Measurements from ENCODE around the gene CERS6.

The CERS6 gene

DNA sequence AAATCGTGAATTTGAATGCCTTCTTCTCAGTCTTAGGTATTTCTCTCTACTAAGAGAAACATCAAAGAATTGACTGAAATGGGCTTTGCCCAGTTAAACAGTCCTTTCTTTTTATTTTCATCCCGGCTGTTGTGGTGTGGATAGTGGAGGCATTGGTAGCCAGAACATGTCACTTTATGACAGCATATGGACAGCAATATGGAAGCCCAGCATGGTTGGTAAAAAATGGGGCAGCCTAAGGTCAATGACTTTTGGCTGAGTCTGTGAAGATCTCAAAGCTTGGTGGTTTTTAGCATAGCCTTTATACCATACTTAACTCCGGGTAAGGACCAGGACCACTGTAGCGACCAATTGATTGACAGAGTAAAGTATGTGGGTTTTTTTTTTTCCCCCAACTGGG lies 3.2 kb downstream of the CERS6 start:
- no peak overlapping the region for H3K9ac ChIP-seq (ENCODE audit: low read length)
- H3K27ac ChIP-seq (ENCODE audit: low read depth, low read length) = no peak overlapping the region
- H3K9me3 ChIP-seq (ENCODE audit: low read length) = no peaks in the 10 kb centered on the region
- H3K4me1 ChIP-seq (ENCODE audit: insufficient read depth, low read length) = peaks cover 4% of the 10 kb centered on the region
- no peak overlapping the region for H3K4me3 ChIP-seq (ENCODE audit: low read depth in 1 of 2, low read length in 2 of 2)
- H3K36me3 ChIP-seq (ENCODE audit: insufficient read depth, low read length) = no peaks in the 10 kb centered on the region
- H3K27me3 ChIP-seq (ENCODE audit: control insufficient read depth in 1 of 2, insufficient read depth in 2 of 2, low read length in 2 of 2) = no peaks in the 10 kb centered on the region

DNA sequence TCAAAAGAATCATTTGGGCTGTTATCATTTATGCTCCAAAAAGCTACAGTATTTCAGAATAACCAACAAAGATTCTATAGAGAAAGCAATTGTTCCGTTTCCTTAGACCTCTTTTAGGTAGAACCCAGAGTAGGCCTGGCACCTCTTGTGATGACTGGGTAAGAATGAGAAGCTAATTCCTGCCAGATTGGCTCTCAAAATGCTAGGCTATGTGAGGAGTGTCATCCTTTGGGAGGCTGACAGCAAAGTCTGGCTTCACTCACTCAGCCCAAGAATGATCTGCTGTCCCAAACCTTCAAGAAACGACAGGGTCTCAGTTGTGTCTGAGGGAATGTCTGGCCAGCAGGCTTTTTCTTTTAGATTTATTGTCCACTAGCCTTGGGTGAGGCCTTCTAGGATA lies 4.5 kb downstream of the CERS6 start:
- Histone ChIP-seq H3K4me3 (ENCODE audit: low read depth in 1 of 2, low read length in 2 of 2) (no peak overlapping the region), H3K27ac (ENCODE audit: low read depth, low read length) (no peak overlapping the region), H3K36me3 (ENCODE audit: insufficient read depth, low read length) (no peaks in the 10 kb centered on the region), H3K9ac (ENCODE audit: low read length) (no peak overlapping the region), H3K27me3 (ENCODE audit: control insufficient read depth in 1 of 2, insufficient read depth in 2 of 2, low read length in 2 of 2) (no peaks in the 10 kb centered on the region), H3K4me1 (ENCODE audit: insufficient read depth, low read length) (peaks cover 4% of the 10 kb centered on the region), H3K9me3 (ENCODE audit: low read length) (no peaks in the 10 kb centered on the region)

DNA sequence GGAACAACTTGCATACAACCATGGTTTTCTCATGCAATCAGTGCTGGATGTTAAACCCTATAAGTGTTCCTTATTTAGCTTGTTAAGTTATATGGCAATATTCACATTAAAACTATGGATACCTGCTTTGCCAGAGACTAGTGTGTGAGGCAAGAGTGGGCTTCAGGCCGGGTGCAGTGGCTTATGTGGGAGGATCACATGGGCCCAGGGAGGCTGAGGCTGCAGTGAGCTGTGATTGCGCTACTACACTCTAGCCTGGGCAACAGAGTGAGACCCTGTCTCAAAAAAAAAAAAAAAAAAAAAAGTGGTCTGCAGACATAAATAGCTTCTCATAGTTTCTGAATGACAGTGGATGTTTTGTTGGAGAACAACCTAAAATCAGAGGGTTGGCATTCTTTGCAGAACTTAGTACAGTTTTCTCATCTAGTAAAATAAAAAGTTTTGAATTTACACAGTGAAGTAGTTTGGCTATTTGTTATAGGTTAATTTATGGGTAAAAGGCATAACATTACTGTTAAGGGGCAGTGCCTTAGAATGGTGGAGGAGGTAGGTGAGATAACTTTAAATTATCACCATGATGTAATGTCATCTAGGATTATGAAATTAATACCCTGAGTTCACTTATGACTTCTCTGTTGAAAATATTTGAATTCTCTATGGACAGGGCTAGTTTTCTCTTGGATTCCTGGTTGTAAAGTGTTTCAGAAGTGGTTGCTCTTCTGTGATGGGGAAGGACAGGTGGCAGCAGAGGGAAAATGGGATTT lies 5.3 kb downstream of the CERS6 start:
- H3K9ac ChIP-seq (ENCODE audit: low read length) = no peak overlapping the region
- H3K27me3 ChIP-seq (ENCODE audit: control insufficient read depth in 1 of 2, insufficient read depth in 2 of 2, low read length in 2 of 2) = no peaks in the 10 kb centered on the region
- peaks cover 4% of the 10 kb centered on the region for H3K4me1 ChIP-seq (ENCODE audit: insufficient read depth, low read length)
- H3K4me3 ChIP-seq (ENCODE audit: low read depth in 1 of 2, low read length in 2 of 2) = no peak overlapping the region
- H3K36me3 ChIP-seq (ENCODE audit: insufficient read depth, low read length) = no peaks in the 10 kb centered on the region
- H3K9me3 ChIP-seq (ENCODE audit: low read length) = no peaks in the 10 kb centered on the region
- H3K27ac ChIP-seq (ENCODE audit: low read depth, low read length) = no peak overlapping the region

DNA sequence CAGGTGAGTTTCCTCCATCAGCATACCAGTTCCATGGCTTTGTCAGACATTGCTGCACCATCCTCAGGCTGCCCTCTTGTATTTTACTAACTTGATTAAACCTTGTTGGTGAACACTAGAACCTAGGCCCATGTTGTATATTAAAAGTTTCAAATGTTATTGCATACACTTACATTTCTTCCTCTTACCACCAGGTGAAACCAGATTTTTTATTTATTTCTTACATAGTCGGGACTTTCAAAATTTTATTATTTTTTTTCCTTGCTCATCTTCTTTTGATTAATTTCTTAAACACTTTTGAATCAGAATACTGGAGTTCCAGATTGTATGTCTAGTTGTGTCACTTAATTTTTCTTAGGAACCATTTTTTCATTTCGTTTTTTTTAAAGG lies 5.9 kb downstream of the CERS6 start:
- Histone ChIP-seq H3K4me1 (ENCODE audit: insufficient read depth, low read length) (peaks cover 5% of the 10 kb centered on the region), H3K9me3 (ENCODE audit: low read length) (no peaks in the 10 kb centered on the region), H3K36me3 (ENCODE audit: insufficient read depth, low read length) (no peaks in the 10 kb centered on the region), H3K27ac (ENCODE audit: low read depth, low read length) (no peak overlapping the region), H3K4me3 (ENCODE audit: low read depth in 1 of 2, low read length in 2 of 2) (no peak overlapping the region), H3K9ac (ENCODE audit: low read length) (no peak overlapping the region), H3K27me3 (ENCODE audit: control insufficient read depth in 1 of 2, insufficient read depth in 2 of 2, low read length in 2 of 2) (no peaks in the 10 kb centered on the region)

- H3K36me3 ChIP-seq (ENCODE audit: insufficient read depth, low read length) = no peaks in the 10 kb centered on the region
- H3K9ac ChIP-seq (ENCODE audit: low read length) = no peak overlapping the region
- no peak overlapping the region for H3K4me3 ChIP-seq (ENCODE audit: low read depth in 1 of 2, low read length in 2 of 2)
- H3K4me1 ChIP-seq (ENCODE audit: insufficient read depth, low read length) = peaks cover 8% of the 10 kb centered on the region
- H3K27ac ChIP-seq (ENCODE audit: low read depth, low read length) = no peak overlapping the region
- no peaks in the 10 kb centered on the region for H3K27me3 ChIP-seq (ENCODE audit: control insufficient read depth in 1 of 2, insufficient read depth in 2 of 2, low read length in 2 of 2)
- H3K9me3 ChIP-seq (ENCODE audit: low read length) = no peaks in the 10 kb centered on the region
These were observed 6.5 kb downstream of the CERS6 start for GRCh38 chr2:168462543-168463045.

DNA sequence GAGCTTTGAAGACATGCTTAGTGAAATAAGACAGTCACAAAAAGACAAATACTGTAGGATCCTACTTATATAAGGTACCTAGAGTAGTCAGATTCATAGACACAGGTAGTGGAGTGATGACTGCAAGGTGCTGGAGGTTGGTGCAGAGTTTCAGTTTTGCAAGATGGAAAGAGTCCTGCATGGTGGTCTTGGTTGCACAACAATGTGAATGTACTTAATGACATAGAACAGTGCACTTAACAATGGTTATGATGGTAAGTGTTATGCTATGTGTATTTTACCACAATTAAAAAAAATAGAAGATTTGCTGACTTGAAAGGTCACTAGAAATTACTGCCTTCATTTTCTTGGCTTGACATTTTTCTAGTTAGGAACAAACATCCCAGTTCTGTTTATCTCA lies 9.5 kb downstream of the CERS6 start:
- no peaks in the 10 kb centered on the region for H3K27me3 ChIP-seq (ENCODE audit: control insufficient read depth in 1 of 2, insufficient read depth in 2 of 2, low read length in 2 of 2)
- no peaks in the 10 kb centered on the region for H3K9me3 ChIP-seq (ENCODE audit: low read length)
- H3K36me3 ChIP-seq (ENCODE audit: insufficient read depth, low read length) = no peaks in the 10 kb centered on the region
- H3K9ac ChIP-seq (ENCODE audit: low read length) = no peak overlapping the region
- peaks cover 8% of the 10 kb centered on the region for H3K4me1 ChIP-seq (ENCODE audit: insufficient read depth, low read length)
- H3K4me3 ChIP-seq (ENCODE audit: low read depth in 1 of 2, low read length in 2 of 2) = no peak overlapping the region
- no peak overlapping the region for H3K27ac ChIP-seq (ENCODE audit: low read depth, low read length)

DNA sequence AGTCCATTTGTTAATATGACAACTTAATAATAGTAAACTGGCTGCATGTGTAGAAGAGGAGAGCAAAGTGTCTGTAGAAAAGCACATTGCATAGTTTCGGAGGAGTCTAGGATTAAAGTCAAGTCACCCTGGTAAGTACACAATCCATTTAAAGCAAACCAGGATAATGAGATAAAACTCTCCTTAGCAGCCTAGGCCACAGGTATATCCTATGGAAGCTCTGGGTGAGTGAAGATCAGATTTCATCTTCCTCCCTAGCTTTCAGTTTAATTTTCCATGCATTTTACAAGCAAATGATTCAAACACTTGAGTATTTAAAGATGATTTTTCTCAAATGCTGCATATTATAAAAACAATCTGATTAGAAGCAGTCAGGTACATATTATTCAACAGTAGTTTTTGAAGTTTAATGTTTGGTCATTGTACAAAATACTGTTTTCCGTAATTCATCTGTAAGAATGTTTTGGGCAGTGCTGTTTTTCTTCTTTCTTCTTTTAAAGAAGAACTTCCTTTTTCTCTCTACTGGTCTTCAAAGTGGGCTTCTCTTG lies 10.2 kb downstream of the CERS6 start:
- Histone ChIP-seq H3K9me3 (ENCODE audit: low read length) (no peaks in the 10 kb centered on the region), H3K27ac (ENCODE audit: low read depth, low read length) (no peak overlapping the region), H3K36me3 (ENCODE audit: insufficient read depth, low read length) (no peaks in the 10 kb centered on the region), H3K4me1 (ENCODE audit: insufficient read depth, low read length) (peaks cover 8% of the 10 kb centered on the region), H3K9ac (ENCODE audit: low read length) (no peak overlapping the region), H3K27me3 (ENCODE audit: control insufficient read depth in 1 of 2, insufficient read depth in 2 of 2, low read length in 2 of 2) (no peaks in the 10 kb centered on the region), H3K4me3 (ENCODE audit: low read depth in 1 of 2, low read length in 2 of 2) (no peak overlapping the region)

GRCh38 chr2:168466834-168467565 lies 10.9 kb downstream of the CERS6 start:
- no peaks in the 10 kb centered on the region for H3K27me3 ChIP-seq (ENCODE audit: control insufficient read depth in 1 of 2, insufficient read depth in 2 of 2, low read length in 2 of 2)
- H3K4me1 ChIP-seq (ENCODE audit: insufficient read depth, low read length) = peaks cover 8% of the 10 kb centered on the region
- H3K9ac ChIP-seq (ENCODE audit: low read length) = no peak overlapping the region
- no peaks in the 10 kb centered on the region for H3K36me3 ChIP-seq (ENCODE audit: insufficient read depth, low read length)
- no peak overlapping the region for H3K4me3 ChIP-seq (ENCODE audit: low read depth in 1 of 2, low read length in 2 of 2)
- no peaks in the 10 kb centered on the region for H3K9me3 ChIP-seq (ENCODE audit: low read length)
- no peak overlapping the region for H3K27ac ChIP-seq (ENCODE audit: low read depth, low read length)

- peaks cover 8% of the 10 kb centered on the region for H3K4me1 ChIP-seq (ENCODE audit: insufficient read depth, low read length)
- no peaks in the 10 kb centered on the region for H3K27me3 ChIP-seq (ENCODE audit: control insufficient read depth in 1 of 2, insufficient read depth in 2 of 2, low read length in 2 of 2)
- no peak overlapping the region for H3K27ac ChIP-seq (ENCODE audit: low read depth, low read length)
- no peaks in the 10 kb centered on the region for H3K9me3 ChIP-seq (ENCODE audit: low read length)
- H3K9ac ChIP-seq (ENCODE audit: low read length) = no peak overlapping the region
- no peak overlapping the region for H3K4me3 ChIP-seq (ENCODE audit: low read depth in 1 of 2, low read length in 2 of 2)
- no peaks in the 10 kb centered on the region for H3K36me3 ChIP-seq (ENCODE audit: insufficient read depth, low read length)
These were observed 11.7 kb downstream of the CERS6 start for GRCh38 chr2:168467729-168468128.

DNA sequence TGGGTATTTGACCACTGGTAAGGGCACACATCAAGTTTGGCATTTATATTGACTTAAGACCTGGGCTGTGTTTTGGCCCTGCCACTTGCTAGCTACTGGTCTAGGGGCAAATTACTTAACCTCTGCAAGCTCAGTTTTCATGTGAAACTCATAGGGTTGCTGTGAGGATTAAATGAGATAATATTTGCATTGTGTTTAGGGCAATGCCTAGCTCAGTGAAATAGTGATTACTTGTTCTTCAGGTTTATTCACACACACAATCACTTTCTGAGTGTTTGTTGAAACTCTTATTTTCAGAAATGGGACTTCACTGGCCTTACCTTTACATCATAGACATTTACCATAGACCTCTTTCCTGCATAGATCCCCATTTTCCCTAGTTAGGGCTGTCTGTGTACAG lies 12.3 kb downstream of the CERS6 start:
- Histone ChIP-seq H3K4me1 (ENCODE audit: insufficient read depth, low read length) (peaks cover 8% of the 10 kb centered on the region), H3K9ac (ENCODE audit: low read length) (no peak overlapping the region), H3K27me3 (ENCODE audit: control insufficient read depth in 1 of 2, insufficient read depth in 2 of 2, low read length in 2 of 2) (no peaks in the 10 kb centered on the region), H3K27ac (ENCODE audit: low read depth, low read length) (no peak overlapping the region), H3K9me3 (ENCODE audit: low read length) (no peaks in the 10 kb centered on the region), H3K4me3 (ENCODE audit: low read depth in 1 of 2, low read length in 2 of 2) (no peak overlapping the region), H3K36me3 (ENCODE audit: insufficient read depth, low read length) (no peaks in the 10 kb centered on the region)

DNA sequence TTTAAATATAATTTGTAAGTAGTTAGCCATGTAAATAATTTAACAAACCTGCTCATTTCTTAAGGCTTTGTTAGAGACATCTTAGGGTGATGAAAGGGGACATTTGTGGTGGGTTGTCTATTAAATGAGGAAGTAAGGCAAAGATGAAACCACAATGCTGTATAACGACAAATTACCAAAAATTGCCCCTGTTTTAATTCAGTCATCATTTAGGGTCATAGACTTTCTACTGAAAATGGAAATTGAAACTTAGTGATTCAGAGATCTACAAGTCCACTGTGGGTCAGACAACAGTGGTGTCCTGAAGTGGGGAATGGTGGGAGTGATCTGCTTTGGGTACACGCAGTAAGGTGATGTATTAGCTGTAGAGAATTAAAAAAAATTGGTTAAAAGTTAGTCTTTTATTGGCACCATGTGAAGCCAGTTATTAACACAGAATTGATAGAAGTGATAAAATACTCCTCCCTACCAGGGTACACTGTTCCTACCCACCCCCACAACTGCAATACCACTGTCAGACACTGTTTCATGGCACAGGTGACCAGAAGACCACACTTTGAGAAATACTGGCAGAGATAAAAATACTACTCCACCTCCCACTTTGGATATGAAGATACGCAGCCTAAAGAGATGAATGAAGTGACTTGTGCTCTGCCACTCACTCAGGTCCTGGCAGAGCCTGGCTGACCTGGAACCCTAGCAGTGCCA lies 13.4 kb downstream of the CERS6 start:
- H3K36me3 ChIP-seq (ENCODE audit: insufficient read depth, low read length) = no peaks in the 10 kb centered on the region
- H3K9me3 ChIP-seq (ENCODE audit: low read length) = no peaks in the 10 kb centered on the region
- peaks cover 8% of the 10 kb centered on the region for H3K4me1 ChIP-seq (ENCODE audit: insufficient read depth, low read length)
- H3K27me3 ChIP-seq (ENCODE audit: control insufficient read depth in 1 of 2, insufficient read depth in 2 of 2, low read length in 2 of 2) = no peaks in the 10 kb centered on the region
- no peak overlapping the region for H3K4me3 ChIP-seq (ENCODE audit: low read depth in 1 of 2, low read length in 2 of 2)
- H3K9ac ChIP-seq (ENCODE audit: low read length) = no peak overlapping the region
- no peak overlapping the region for H3K27ac ChIP-seq (ENCODE audit: low read depth, low read length)

All from muscle layer of colon (tissue), 2 donors.